HG03175 (cell line): ENCODE measurements around the gene PNPT1.
"Not testable (repeated sequence)": the region's sequence is repeated elsewhere in the genome, so short reads cannot be mapped to it uniquely, and the experiment has no call there.

Experiments used
- ATAC-seq: cut with Tn5 transposase; IDR thresholded peaks from one replicate; pipeline ENCODE4 v1.9.1; 2021; ENCODE audit warnings: mild to moderate bottlenecking, moderate library complexity; ENCODE audit not compliant: unreplicated experiment

PNPT1 gene

DNA sequence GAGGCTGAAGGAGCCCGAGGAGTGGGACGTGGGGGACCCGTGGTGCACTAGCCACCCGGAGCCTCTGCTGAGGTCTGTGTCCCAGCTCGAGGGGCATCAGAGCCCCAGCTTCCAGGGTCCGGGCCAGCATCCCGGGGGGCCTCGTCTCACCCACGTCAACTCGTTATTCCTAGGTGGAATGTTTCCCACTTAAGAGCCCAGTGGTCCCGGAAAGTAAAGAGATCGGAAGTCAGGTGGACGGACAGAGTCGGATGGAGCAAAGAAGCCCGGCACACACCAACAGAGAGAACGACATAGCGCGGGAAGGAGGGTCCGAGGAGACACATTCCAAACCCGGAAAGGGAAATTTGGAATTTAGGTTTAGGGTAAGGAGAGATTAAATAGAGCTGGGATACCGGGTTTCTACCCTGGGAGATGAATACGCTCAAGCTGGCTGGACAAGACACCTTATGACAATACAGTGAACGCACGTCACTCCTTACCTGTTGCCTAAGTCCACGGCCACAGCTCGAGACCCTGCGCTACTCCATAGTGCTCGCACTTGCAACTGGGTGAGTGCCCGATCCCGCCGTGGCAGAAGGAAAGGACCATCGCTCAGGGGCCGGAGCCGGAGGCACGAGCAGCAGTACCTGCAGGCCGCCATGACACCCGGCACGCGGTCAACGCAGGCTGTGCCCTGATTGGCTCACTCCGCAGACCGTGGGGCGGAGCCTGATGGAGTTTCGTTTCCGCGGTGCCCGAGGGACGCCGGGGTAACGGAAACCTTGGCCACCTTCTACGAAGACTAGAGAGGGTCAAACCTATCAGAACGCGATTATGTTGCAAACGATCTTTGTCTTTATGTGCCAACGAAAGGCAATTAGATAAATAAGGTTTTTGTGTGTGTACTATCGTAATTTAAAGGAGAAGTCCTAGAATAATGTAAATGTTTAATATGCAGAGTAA is at the start of gene PNPT1:
PNPT1 (minus strand) TSS at position 664 of the 945 bp plus-strand sequence; CDS start at position 643, 21 bp downstream.
- peak; percentile 100 for ATAC-seq

DNA sequence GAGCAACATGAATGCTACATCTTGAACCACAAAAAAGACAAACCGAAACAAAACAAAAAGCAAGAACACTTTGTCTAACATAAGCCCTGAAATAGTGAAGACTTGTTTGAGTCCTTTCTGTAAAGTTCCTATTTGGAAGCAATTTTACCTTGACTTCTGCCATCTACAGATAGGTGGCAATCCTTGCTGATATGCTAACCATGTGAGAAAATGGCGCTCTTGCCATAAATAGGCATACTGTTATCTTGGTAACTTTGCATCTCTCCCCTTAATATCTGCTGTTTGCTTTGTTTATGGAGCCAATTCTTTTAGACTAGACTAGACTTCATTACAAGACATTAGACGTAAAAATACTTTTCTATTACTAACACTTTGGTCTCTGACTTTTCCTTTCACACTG is 49.4 kb upstream of the PNPT1 start:
- no peak for ATAC-seq

- ATAC-seq, result not testable (repeated sequence)
These were observed 42.4 kb upstream of the PNPT1 start for GRCh38 chr2:55736019-55736536.

GRCh38 chr2:55734726-55735125 is 41.1 kb upstream of the PNPT1 start:
- no peak for ATAC-seq

DNA sequence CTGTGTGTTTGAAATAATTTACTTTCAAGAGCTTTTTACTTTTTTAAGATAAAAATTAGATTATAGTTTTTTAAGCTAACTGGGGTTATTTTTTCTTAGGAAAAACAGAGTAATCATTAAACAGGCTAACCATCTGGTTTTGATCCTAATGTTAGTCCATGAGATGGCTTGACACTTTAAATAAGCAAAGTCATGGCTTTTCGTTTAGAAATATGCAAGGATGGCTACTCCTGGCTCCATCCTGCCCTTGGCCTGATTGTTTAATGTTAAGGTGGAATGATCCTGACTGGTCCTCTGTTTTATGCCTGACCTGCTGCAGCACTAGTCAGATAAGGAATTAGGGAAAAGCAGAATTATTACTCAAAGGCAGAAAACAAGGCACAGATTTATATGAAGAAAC is 39.7 kb upstream of the PNPT1 start:
- no peak for ATAC-seq

GRCh38 chr2:55732854-55733253 is 39.2 kb upstream of the PNPT1 start:
- no peak for ATAC-seq

DNA sequence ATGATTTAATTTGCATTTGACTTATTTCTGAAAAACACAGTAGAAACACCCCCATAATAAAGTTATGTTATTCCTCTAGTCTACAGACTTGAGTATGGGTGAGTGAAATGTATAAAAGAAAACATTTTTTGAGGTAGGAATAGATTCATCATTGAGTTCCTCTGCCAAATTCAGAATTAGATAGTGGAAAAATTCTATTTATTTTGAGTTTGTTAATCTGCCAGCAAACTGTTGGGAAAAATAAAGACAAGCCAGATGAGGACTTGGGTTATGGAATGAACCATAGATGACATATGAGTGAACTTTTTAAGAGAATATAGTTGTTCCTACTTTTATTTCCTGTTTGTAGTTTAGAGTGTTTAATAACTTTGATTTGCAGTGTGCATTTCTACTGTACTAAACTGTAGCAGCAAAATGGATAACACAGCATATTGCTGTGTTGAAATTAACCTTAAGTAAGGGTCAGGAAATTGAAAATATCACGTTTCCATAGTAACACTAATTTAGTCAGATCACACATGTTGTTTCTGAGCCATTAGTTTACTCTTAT is 35.6 kb upstream of the PNPT1 start:
- no peak for ATAC-seq

GRCh38 chr2:55721596-55722215 is 28.1 kb upstream of the PNPT1 start:
- ATAC-seq, result no peak

DNA sequence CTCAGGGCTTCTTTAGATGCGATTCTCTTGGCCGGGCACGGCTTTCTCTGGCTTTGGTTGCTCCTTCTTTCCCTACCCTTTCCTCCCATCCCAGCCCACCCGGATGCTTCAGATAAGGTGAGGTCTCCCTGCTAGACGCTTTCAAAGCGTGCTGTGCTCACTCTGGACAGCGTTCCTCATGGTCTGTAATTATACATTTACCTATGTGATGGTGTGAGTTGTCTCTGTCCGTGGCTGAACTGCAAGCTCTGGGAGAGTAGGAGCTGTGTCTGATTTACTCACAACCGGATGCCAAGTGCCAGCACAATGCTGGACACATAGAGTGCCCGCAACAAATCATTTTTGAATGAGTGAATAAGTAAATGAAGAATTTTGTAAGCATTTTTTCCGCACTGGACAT is 26.8 kb upstream of the PNPT1 start:
- no peak for ATAC-seq

- ATAC-seq, result no peak
These were observed 26.2 kb upstream of the PNPT1 start for GRCh38 chr2:55719852-55720251.

DNA sequence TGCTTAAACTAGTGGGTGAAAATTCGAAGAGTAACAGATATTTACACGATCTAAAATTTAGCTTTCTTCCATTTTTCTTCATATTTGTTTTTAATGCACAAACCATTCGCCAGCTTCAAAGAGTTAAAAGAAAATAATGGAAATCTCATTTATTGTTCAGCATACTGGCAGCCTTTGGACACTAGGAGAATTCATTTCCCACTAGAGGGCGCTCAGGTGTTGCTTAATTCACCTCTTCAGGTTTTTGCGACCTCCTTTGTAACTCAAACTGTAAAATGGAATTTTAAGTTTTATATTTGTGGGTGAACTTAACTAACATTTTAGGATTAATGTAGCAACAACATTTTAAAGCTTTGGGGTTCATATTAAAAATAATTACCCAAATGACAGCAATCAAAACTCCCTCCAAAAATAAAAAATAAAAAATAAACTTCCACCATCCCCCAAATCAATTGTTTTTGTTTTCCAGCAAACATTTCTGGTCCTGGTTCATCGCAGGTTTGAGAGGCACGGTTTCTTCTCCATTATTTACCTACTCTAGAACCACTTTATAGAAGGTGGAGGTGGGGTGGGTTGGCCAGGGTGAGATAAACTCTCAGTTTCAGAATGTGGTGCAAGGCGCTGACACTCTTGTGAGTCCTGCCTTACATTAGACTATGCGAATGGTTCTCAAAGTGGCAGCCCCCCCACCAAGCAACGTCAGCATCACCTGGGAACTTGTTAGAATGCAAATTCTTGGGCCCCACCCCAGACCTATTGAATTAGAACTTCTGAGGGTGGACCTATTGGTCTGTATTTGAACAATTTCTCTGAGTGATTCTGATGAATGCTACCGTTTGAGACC is 24.7 kb upstream of the PNPT1 start:
- peak; percentile 57 for ATAC-seq

- ATAC-seq, result no peak
These were observed 22.0 kb upstream of the PNPT1 start for GRCh38 chr2:55715626-55716025.

DNA sequence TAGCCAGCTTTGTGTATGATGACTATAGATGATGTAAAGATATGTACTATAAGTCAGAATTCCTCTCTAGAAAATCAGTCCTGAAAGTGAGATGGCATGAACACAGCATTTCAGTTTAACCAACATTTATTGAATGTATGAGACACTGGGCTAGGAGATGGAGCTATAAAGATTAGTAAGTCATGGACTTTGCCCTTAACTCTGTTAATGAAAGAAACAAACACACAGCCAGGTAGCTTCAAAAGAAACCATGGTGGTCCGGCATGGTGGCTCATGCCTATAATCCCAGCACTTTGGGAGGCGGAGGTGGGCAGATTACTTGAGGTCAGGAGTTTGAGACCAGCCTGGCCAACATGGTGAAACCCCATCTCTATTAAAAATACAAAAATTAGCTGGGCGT is 21.5 kb upstream of the PNPT1 start:
- not testable (repeated sequence) for ATAC-seq

GRCh38 chr2:55712477-55713060 is 18.9 kb upstream of the PNPT1 start:
- ATAC-seq, result no peak

- ATAC-seq, result no peak
These were observed 16.4 kb upstream of the PNPT1 start for GRCh38 chr2:55710025-55710424.

DNA sequence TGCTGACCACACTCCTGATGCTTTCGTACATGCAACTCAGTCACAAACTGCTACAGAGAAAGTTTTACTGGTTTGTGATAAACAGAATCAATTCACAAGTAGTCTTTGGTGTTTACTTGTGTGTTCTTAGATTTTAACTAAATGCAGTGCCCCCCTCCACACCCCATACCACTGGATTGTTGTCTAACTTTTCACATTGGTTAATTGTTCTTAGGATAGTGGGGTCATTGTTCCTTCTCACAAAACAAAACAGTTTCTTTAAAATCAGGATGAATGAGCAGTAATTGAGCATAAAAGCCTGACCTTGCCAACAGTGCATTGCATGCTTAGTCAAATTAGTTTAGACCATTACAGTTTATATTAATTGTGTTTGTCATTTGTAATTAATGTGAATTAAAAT is 14.1 kb upstream of the PNPT1 start:
- ATAC-seq, result no peak

GRCh38 chr2:55706258-55706657 is 12.6 kb upstream of the PNPT1 start:
- ATAC-seq, result not testable (repeated sequence)

DNA sequence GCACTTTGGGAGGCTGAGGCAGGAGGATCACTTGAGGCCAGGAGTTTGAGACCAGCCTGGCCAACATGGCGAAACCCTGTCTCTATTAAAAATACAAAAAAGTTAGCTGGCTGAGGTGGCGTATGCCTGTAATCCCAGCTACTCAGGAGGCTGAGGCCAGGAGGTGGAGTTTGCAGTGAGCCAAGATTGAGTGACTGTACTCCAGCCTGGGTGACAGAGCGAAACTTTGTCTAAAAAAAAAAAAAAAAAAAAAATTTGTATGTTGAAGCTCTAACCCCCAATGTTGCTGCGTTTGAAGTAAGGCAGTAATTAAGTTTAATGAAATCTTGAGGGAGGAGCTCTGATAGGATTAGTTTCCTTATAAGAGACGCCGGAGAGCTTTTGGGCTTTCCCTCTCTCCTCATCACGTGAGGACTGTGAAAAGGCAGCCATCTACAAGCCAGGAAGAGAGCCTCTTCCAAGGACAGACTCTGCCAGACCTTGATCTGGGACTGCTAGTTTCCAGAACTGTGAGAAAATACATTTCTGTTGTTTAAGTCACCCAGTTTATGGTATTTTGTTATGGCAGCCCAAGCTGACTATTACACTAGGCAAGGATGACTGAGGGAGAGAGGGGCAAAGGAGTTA is 11.5 kb upstream of the PNPT1 start:
- no peak for ATAC-seq

DNA sequence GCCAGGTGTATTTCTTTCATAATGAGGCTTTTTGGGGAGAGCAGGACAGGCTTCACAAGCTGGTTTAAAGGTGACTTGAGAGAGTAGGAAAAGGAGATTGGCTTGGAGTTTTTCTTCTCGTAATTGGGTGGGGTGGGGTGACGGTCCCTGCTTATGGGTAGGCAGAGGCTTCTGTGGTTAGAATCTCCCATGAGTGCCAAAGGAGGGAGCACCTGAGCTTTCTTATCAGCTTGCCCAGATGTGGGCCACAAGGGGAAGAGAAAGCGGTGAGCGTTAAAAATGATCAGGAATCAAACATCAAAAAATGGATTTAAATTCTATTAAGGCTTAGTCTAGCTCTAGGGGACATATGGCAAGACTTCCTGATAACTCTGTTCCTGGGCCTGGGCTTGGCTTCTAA is 9.7 kb upstream of the PNPT1 start:
- ATAC-seq, result no peak

- ATAC-seq, result peak; percentile 5
These were observed 904 bp downstream of the PNPT1 start for GRCh38 chr2:55692740-55693139.
